Esophagus muscularis mucosa (tissue), 4 donors: ENCODE results near the gene PERCC1. TPM values are rescaled to one million over a fixed set of nuclear protein-coding genes. Genes with fewer than 3 reads are reported as not detected.
A peak's percentile ranks its signal among the peaks of the same experiment; 100 is the strongest.

Source experiments
- DNase-seq: peaks from one replicate; pipeline ENCODE4 v3.0.0-alpha.2; 2017; ENCODE audit errors: extremely low spot score
- H3K27ac ChIP-seq, 4 donors: fragments of 200-600 bp; sonication (generic); replicated peaks in 1 of 4; 1 replicate in 3 of 4; 2 replicates in 1 of 4; pipeline ENCODE4 v1.5.1; 2016 to 2019; ENCODE audit warnings: mild to moderate bottlenecking in 1 of 4
- H3K27me3 ChIP-seq, 4 donors: fragments of 200-600 bp; sonication (generic); one replicate each; pipeline versions ENCODE4 v1.5.1 to v1.6.0; 2016 to 2019
- H3K36me3 ChIP-seq, 4 donors: fragments of 200-600 bp; sonication (generic); one replicate each; pipeline ENCODE4 v1.5.1; 2016 to 2019
- H3K4me1 ChIP-seq, 4 donors: fragments of 200-600 bp; sonication (generic); one replicate each; pipeline ENCODE4 v1.5.1; 2016 to 2019
- H3K4me3 ChIP-seq, 4 donors: fragments of 200-600 bp; sonication (generic); 1 replicate in 2 of 4; 2 replicates in 2 of 4; pipeline ENCODE4 v1.5.1; 2016 to 2019; ENCODE audit warnings: mild to moderate bottlenecking in 4 of 4, moderate library complexity in 1 of 4
- H3K9me3 ChIP-seq, 4 donors: fragments of 200-600 bp; sonication (generic); 1 replicate in 3 of 4; 2 replicates in 1 of 4; pipeline ENCODE4 v1.5.1; 2016 to 2019
- EP300 ChIP-seq: sonication (generic); formaldehyde crosslinking; IDR thresholded peaks from one replicate; pipeline ENCODE4 v1.6.1; 2017; ENCODE audit warnings: antibody characterized with exemption
- POLR2A ChIP-seq: fragments of 450-650 bp; IDR thresholded peaks from one replicate; pipeline ENCODE4 v1.6.1; 2017; ENCODE audit warnings: antibody characterized with exemption, moderate library complexity, mild to moderate bottlenecking, low read depth
- POLR2AphosphoS5 ChIP-seq, 2 donors: sonication (generic); formaldehyde crosslinking; IDR thresholded peaks; one replicate each; pipeline ENCODE4 v1.6.1; 2017; ENCODE audit warnings: antibody characterized with exemption in 2 of 2
- WGBS: methylation state at CpG from one replicate; pipeline ENCODE4 v1.1.5; 2018; 5-methylcytosine and 5-hydroxymethylcytosine counted together
- intact Hi-C: fragments of 100-400 bp; cut with DNase I; formaldehyde crosslinking; loops from one replicate; pipeline ENCODE4 v1.15.1; 2023
- total RNA-seq, 4 donors: library from RNA; depleted of rRNA; stranded (reverse); fragments of >200 nt; gene quantifications; one replicate each; pipeline versions ENCODE4 v1.1.0 to v1.2.1, GENCODE V29; 2016
- TF ChIP-seq, protein P1 (sequence below), 3 experiments: fragments of 200-600 bp in 2 of 3; fragments of 450-650 bp in 1 of 3; sonication (generic) in 2 of 3; IDR thresholded peaks; one replicate each; pipeline ENCODE4 v1.5.1; 2017 to 2019; ENCODE audit warnings: antibody characterized with exemption in 3 of 3, mild to moderate bottlenecking in 2 of 3, moderate library complexity in 1 of 3

Gene PERCC1
- total RNA-seq, 4 donors from 2014 or later: not detected

DNA sequence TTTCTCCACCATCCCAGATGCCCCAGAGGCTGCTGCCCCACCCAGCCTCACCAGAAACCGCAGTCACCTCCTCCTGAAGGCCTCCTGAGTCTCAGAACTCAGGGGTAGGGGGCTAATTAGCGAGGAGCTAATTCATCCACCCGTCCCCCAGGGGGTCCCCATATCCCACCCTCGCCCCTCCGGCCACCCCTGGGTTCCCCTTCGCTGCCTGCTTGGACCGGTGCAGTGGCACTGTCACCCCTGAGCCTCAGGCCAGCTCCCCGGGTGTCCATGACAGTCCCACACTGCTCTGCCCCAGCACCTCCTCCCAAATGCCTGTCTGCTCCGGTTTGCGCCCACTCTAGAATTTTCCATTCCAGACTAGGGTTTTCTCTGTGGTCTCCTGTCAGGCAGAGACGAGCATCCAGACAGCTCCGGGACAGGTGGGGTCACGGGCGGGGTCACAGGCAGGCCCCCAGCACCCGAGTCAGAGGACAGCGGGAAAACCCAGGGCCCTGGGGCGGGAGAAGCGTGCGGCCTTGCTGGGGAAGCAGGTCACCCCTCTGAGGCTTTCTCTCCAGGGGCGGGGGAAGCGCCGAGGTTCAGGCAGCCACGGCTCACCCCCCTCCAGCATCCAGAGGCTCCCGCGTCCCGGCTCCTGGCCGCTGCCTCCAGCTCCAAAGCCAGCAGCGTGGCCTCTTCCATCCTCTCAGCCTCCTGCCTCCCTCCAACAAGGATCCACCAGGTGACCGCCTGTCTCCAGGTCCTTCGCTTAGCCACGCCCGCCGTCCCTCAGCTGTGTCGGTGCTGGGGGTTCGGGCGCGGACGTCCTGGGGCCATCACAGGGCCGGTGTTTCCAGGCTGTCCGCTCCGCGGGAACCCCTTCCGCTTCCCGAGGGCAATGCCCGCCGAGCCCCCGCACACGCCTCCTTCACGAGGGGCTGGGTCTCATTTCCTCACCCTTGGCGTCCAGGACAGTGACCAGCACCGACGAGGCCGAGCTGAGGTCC, 3.1 kb upstream of the PERCC1 start:
- no peak overlapping the region for H3K4me3 ChIP-seq
- 82% methylated on average over 24 of the region's 53 CpGs for WGBS
- DNase-seq: no peak
- H3K36me3 ChIP-seq: no peaks in the 10 kb centered on the region
- intact Hi-C loops: no loop called here
- peaks cover 0 to 9% (median 7%) of the 10 kb centered on the region in 4 donors for H3K4me1 ChIP-seq
- no peaks in the 10 kb centered on the region for H3K9me3 ChIP-seq
- H3K27me3 ChIP-seq: peaks cover 0 to 34% (median 0%) of the 10 kb centered on the region in 4 donors
- H3K27ac ChIP-seq: no peak overlapping the region
- TF ChIP-seq EP300 (no peak), POLR2A (no peak), POLR2AphosphoS5 (IDR thresholded peaks at IDR 0.05) (no peak)
- TF ChIP-seq, protein P1, sequence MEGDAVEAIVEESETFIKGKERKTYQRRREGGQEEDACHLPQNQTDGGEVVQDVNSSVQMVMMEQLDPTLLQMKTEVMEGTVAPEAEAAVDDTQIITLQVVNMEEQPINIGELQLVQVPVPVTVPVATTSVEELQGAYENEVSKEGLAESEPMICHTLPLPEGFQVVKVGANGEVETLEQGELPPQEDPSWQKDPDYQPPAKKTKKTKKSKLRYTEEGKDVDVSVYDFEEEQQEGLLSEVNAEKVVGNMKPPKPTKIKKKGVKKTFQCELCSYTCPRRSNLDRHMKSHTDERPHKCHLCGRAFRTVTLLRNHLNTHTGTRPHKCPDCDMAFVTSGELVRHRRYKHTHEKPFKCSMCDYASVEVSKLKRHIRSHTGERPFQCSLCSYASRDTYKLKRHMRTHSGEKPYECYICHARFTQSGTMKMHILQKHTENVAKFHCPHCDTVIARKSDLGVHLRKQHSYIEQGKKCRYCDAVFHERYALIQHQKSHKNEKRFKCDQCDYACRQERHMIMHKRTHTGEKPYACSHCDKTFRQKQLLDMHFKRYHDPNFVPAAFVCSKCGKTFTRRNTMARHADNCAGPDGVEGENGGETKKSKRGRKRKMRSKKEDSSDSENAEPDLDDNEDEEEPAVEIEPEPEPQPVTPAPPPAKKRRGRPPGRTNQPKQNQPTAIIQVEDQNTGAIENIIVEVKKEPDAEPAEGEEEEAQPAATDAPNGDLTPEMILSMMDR (IDR thresholded peaks at IDR 0.05): no peak

DNA sequence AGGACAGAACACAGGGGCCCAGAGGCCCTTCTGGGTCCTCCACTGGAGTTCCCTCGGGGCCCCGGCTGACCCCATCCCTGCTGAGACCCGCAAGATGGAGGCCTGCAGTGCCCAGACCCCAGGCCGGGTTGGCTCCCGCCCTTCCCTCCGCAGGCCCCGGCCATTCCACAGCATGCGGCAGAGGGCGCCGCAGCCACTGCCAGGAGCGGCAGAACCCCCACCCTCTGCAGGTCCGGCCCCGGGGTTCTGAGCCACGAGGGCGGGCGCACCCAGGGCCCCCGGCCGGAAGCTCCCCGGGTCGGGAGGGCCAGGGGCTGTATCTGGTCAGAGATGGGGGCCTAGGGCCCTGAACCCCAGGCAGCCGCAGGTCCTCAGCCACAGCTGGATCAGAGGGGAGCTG, 2.4 kb upstream of the PERCC1 start:
- Histone ChIP-seq H3K27me3 (peaks cover 0 to 41% (median 0%) of the 10 kb centered on the region in 4 donors), H3K27ac (no peak overlapping the region), H3K9me3 (no peaks in the 10 kb centered on the region), H3K4me1 (peaks cover 0 to 9% (median 7%) of the 10 kb centered on the region in 4 donors), H3K36me3 (no peaks in the 10 kb centered on the region), H3K4me3 (no peak overlapping the region)
- no peak for DNase-seq
- TF ChIP-seq, protein P1 (IDR thresholded peaks at IDR 0.05): peak in 2 of 3 experiments; percentile 20 to 29
- TF ChIP-seq EP300: no peak
- intact Hi-C loops: no loop called here
- 21% methylated on average over 12 of the region's 21 CpGs for WGBS

- peaks cover 0 to 9% (median 7%) of the 10 kb centered on the region in 4 donors for H3K4me1 ChIP-seq
- no peaks in the 10 kb centered on the region for H3K9me3 ChIP-seq
- H3K36me3 ChIP-seq: no peaks in the 10 kb centered on the region
- no peak for DNase-seq
- no peak overlapping the region for H3K4me3 ChIP-seq
- intact Hi-C loops: no loop called here
- peaks cover 0 to 46% (median 0%) of the 10 kb centered on the region in 4 donors for H3K27me3 ChIP-seq
- WGBS: no CpG with 5 or more reads among the region's 11 CpGs
- TF ChIP-seq EP300: no peak
- TF ChIP-seq POLR2AphosphoS5 (IDR thresholded peaks at IDR 0.05): no peak
- TF ChIP-seq, protein P1 (IDR thresholded peaks at IDR 0.05): no peak
- TF ChIP-seq POLR2A: no peak
- no peak overlapping the region for H3K27ac ChIP-seq
These were observed 1.9 kb upstream of the PERCC1 start for GRCh38 chr16:1429012-1429411.

DNA sequence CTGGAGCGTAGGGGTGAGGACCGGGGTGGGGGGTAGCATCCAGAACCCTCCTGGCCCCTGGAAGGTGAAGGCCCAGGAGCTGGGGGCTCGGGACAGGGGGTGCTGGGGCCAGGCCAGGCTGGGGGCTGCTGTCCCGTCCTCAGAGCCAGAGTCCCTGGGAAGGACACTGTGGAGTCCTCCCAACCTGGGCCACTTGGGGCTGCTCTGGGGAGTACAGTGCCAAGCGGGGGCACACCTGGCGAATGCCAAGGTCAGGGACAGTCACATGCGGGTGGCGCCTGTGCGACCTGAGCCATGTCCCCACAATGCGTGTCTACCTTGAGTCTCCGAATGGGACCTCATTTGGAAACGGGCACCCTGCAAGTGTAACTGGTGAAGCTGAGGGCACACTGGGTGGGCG, 1.2 kb upstream of the PERCC1 start:
- intact Hi-C loops: no loop called here
- 97% methylated on average over 7 of the region's 13 CpGs for WGBS

More for the DNA sequence above, 1.2 kb upstream of the PERCC1 start:
- H3K27ac ChIP-seq: no peak overlapping the region
- H3K27me3 ChIP-seq: peaks cover 0 to 47% (median 0%) of the 10 kb centered on the region in 4 donors
- H3K4me3 ChIP-seq: no peak overlapping the region
- TF ChIP-seq, protein P1 (IDR thresholded peaks at IDR 0.05): no peak
- TF ChIP-seq EP300 (no peak), POLR2A (no peak), POLR2AphosphoS5 (IDR thresholded peaks at IDR 0.05) (no peak)
- H3K4me1 ChIP-seq: peaks cover 0 to 9% (median 7%) of the 10 kb centered on the region in 4 donors
- H3K36me3 ChIP-seq: no peaks in the 10 kb centered on the region
- no peaks in the 10 kb centered on the region for H3K9me3 ChIP-seq
- no peak for DNase-seq
